ENCODE results near the gene OPCML.

- TF ChIP-seq EZH2 (IDR thresholded peaks at IDR 0.05; ENCODE audit: low read length, missing control alignments), result no peak
- no peak for TF ChIP-seq CTCF (conservative IDR thresholded peaks at IDR 0.05 in 1 of 2, IDR thresholded peaks at IDR 0.05 in 1 of 2; ENCODE audit: low read depth in 1 of 2, low read length in 2 of 2)
These were observed 649.1 kb downstream of the OPCML start for GRCh38 chr11:132883241-132883640.
